GM23338 (cell line): ENCODE results near the gene CAPN10. TPM values are rescaled to one million over a fixed set of nuclear protein-coding genes. Genes with fewer than 3 reads are reported as not detected.

Experiments used
- ATAC-seq: fragments of 200-7000 bp; cut with Tn5 transposase; 3 replicates; pipeline ENCODE4 v1.9.1; 2020
- DNase-seq: peaks from one replicate; pipeline ENCODE4 v3.0.0-alpha.2; 2015; ENCODE audit warnings: low spot score
- H2AFZ ChIP-seq: fragments of 200-600 bp; sonication (generic); 2 replicates; pipeline ENCODE4 v1.8.0; 2016; ENCODE audit warnings: antibody characterized with exemption, mild to moderate bottlenecking, moderate library complexity
- H3F3A ChIP-seq: fragments of 200-600 bp; sonication (generic); replicated peaks from 2 replicates; pipeline ENCODE4 v1.8.0; 2017; ENCODE audit warnings: antibody characterized with exemption, mixed run types, low read depth
- H3K27ac ChIP-seq: fragments of 200-600 bp; sonication (generic); 2 replicates; pipeline ENCODE4 v1.6.1; 2016; ENCODE audit warnings: low read depth
- H3K27me3 ChIP-seq: fragments of 200-600 bp; sonication (generic); 2 replicates; pipeline ENCODE4 v1.8.0; 2016; ENCODE audit warnings: mild to moderate bottlenecking, mixed run types, moderate library complexity; ENCODE audit not compliant: insufficient read depth
- H3K36me3 ChIP-seq: fragments of 200-600 bp; sonication (generic); 2 replicates; pipeline ENCODE4 v1.8.0; 2016; ENCODE audit warnings: mild to moderate bottlenecking; ENCODE audit not compliant: insufficient read depth
- H3K4me1 ChIP-seq: fragments of 200-600 bp; sonication (generic); 2 replicates; pipeline ENCODE4 v1.8.0; 2016; ENCODE audit warnings: mild to moderate bottlenecking, moderate library complexity; ENCODE audit not compliant: insufficient read depth
- H3K4me2 ChIP-seq: fragments of 200-600 bp; sonication (generic); 2 replicates; pipeline ENCODE4 v1.7.1; 2017; ENCODE audit warnings: mixed run types
- H3K4me3 ChIP-seq: fragments of 200-600 bp; sonication (generic); 2 replicates; pipeline ENCODE4 v1.6.1; 2016; ENCODE audit warnings: mixed run types
- H3K79me2 ChIP-seq: fragments of 200-600 bp; sonication (generic); replicated peaks from 2 replicates; pipeline ENCODE4 v1.8.0; 2017; ENCODE audit warnings: mild to moderate bottlenecking; ENCODE audit not compliant: insufficient read depth
- H3K9me2 ChIP-seq: fragments of 200-600 bp; sonication (generic); 2 replicates; pipeline ENCODE4 v1.8.0; 2017; ENCODE audit not compliant: insufficient read depth
- H4K20me1 ChIP-seq: fragments of 200-600 bp; sonication (generic); replicated peaks from 2 replicates; pipeline ENCODE4 v1.8.0; 2017; ENCODE audit warnings: mild to moderate bottlenecking; ENCODE audit not compliant: insufficient read depth
- H3K27ac Mint-ChIP-seq: 2 replicates; pipeline ENCODE4 v1.8.0; 2020; ENCODE audit warnings: inconsistent platforms, mild to moderate bottlenecking, moderate library complexity, mixed read lengths
- H3K27me3 Mint-ChIP-seq: 3 replicates; pipeline ENCODE4 v1.8.0; 2022; ENCODE audit warnings: low read depth, mild to moderate bottlenecking, moderate library complexity, mixed read lengths, inconsistent platforms; ENCODE audit not compliant: insufficient read depth, poor library complexity
- H3K36me3 Mint-ChIP-seq: 3 replicates; pipeline ENCODE4 v1.8.0; 2021; ENCODE audit warnings: low read depth, mild to moderate bottlenecking, inconsistent platforms, moderate library complexity, mixed read lengths
- H3K4me1 Mint-ChIP-seq: 3 replicates; pipeline ENCODE4 v1.8.0; 2020; ENCODE audit warnings: mild to moderate bottlenecking, inconsistent platforms, mixed read lengths
- H3K4me3 Mint-ChIP-seq: 3 replicates; pipeline ENCODE4 v1.8.0; 2021; ENCODE audit warnings: moderate library complexity, mild to moderate bottlenecking, inconsistent platforms, mixed read lengths
- H3K9me3 Mint-ChIP-seq: 3 replicates; pipeline ENCODE4 v1.8.0; 2020; ENCODE audit warnings: moderate library complexity, mild to moderate bottlenecking, inconsistent platforms, mixed read lengths
- CTCF ChIP-seq, 2 experiments: fragments of 200-600 bp in 1 of 2; sonication (generic) in 1 of 2; conservative IDR thresholded peaks; 2 replicates each; pipeline versions ENCODE4 v1.5.1 to v1.6.1; 2016 to 2017; ENCODE audit warnings: antibody characterized with exemption in 2 of 2, low read depth in 2 of 2, mild to moderate bottlenecking in 2 of 2, moderate library complexity in 1 of 2
- EZH2 ChIP-seq: fragments of 200-600 bp; sonication (generic); IDR thresholded peaks from one replicate; pipeline ENCODE4 v1.8.0; 2017; ENCODE audit warnings: antibody characterized with exemption, mild to moderate bottlenecking, low read depth; ENCODE audit not compliant: unreplicated experiment
- JUNB ChIP-seq: IDR thresholded peaks from one replicate; pipeline ENCODE4 v1.6.1; 2016; ENCODE audit warnings: antibody characterized with exemption; ENCODE audit not compliant: unreplicated experiment
- NANOG ChIP-seq: IDR thresholded peaks from 2 replicates; pipeline ENCODE4 v1.6.1; 2016; ENCODE audit warnings: antibody characterized with exemption, borderline replicate concordance
- POLR2AphosphoS5 ChIP-seq: IDR thresholded peaks from 2 replicates; pipeline ENCODE4 v1.6.1; 2016; ENCODE audit warnings: antibody characterized with exemption, low read depth
- ZNF331 ChIP-seq: fragments of 250-450 bp; sonication (Bioruptor Pico); IDR thresholded peaks from 2 replicates; pipeline ENCODE4 v1.5.0; 2020; ENCODE audit warnings: low read depth, mild to moderate bottlenecking, moderate library complexity
- polyA plus RNA-seq: library from polyadenylated mRNA; unstranded; fragments of >200 nt; fragmentation: Nextera tagmentation; extraction: Ambion mirVana; gene quantifications from 2 replicates; pipeline ENCODE4 v1.2.1, GENCODE V29; 2016
- total RNA-seq: library from RNA; depleted of rRNA; stranded (reverse); fragments of >200 nt; shearing (Covaris generic); gene quantifications from 2 replicates; pipeline ENCODE4 v1.2.3, GENCODE V29; 2014
- TF ChIP-seq, protein P1 (sequence below): fragments of 250-450 bp; sonication (Bioruptor Pico); IDR thresholded peaks from 2 replicates; pipeline ENCODE4 v1.5.0; 2020; ENCODE audit warnings: mild to moderate bottlenecking, moderate library complexity
- TF ChIP-seq, protein P2 (sequence below): IDR thresholded peaks from one replicate; pipeline ENCODE4 v1.6.1; 2018; ENCODE audit warnings: antibody characterized with exemption; ENCODE audit not compliant: unreplicated experiment
- TF ChIP-seq, protein P3 (sequence below): IDR thresholded peaks from 2 replicates; pipeline ENCODE4 v1.6.1; 2016; ENCODE audit warnings: antibody characterized with exemption

CAPN10 gene
- total and polyA plus RNA-seq, 2 experiments from 2014 or later, result 30.2 to 59.8 TPM

DNA sequence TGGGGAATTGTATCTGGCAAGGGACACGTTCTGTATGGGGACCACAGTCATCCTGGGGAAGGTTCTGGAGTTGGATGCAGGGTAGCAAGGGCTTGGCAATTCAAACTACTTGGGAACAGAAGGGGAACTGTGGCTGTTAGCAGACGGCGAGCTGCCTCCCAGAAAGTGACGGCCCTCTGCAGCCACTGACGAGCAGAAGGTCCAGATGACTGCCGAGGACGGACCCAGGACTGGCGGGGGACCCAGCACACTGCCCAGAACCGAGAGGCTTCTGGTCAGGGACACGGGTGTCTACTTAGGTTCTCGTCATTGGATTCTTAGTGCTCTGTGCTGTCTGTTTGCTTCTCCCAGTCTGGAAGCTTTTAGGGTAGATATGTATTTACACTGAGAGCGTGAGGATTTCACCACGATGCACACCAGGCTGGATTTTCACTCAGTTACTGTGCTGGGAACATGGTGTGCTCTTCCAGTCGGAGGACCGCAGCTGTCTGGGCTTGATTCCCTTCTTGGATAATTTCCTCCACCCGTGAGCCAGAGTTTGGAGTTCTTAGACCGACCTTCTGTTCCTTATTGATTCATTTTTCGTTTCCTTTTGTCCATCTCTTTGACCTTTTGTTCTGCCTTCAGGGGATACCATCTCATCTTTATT, 52.1 kb downstream of the CAPN10 start:
- peaks cover 32% of the 10 kb centered on the region for H3K9me3 Mint-ChIP-seq
- no peaks in the 10 kb centered on the region for H3K4me1 ChIP-seq
- H3K36me3 Mint-ChIP-seq, result peaks cover 3% of the 10 kb centered on the region; the same call in 2 of the 3 replicates
- H3K9me2 ChIP-seq, result no peaks in the 10 kb centered on the region
- no peak overlapping the region for H3K27ac Mint-ChIP-seq
- H3K27ac ChIP-seq, result no peak overlapping the region
- no peak overlapping the region for H3K4me3 Mint-ChIP-seq
- no peak for DNase-seq
- TF ChIP-seq, protein P1, sequence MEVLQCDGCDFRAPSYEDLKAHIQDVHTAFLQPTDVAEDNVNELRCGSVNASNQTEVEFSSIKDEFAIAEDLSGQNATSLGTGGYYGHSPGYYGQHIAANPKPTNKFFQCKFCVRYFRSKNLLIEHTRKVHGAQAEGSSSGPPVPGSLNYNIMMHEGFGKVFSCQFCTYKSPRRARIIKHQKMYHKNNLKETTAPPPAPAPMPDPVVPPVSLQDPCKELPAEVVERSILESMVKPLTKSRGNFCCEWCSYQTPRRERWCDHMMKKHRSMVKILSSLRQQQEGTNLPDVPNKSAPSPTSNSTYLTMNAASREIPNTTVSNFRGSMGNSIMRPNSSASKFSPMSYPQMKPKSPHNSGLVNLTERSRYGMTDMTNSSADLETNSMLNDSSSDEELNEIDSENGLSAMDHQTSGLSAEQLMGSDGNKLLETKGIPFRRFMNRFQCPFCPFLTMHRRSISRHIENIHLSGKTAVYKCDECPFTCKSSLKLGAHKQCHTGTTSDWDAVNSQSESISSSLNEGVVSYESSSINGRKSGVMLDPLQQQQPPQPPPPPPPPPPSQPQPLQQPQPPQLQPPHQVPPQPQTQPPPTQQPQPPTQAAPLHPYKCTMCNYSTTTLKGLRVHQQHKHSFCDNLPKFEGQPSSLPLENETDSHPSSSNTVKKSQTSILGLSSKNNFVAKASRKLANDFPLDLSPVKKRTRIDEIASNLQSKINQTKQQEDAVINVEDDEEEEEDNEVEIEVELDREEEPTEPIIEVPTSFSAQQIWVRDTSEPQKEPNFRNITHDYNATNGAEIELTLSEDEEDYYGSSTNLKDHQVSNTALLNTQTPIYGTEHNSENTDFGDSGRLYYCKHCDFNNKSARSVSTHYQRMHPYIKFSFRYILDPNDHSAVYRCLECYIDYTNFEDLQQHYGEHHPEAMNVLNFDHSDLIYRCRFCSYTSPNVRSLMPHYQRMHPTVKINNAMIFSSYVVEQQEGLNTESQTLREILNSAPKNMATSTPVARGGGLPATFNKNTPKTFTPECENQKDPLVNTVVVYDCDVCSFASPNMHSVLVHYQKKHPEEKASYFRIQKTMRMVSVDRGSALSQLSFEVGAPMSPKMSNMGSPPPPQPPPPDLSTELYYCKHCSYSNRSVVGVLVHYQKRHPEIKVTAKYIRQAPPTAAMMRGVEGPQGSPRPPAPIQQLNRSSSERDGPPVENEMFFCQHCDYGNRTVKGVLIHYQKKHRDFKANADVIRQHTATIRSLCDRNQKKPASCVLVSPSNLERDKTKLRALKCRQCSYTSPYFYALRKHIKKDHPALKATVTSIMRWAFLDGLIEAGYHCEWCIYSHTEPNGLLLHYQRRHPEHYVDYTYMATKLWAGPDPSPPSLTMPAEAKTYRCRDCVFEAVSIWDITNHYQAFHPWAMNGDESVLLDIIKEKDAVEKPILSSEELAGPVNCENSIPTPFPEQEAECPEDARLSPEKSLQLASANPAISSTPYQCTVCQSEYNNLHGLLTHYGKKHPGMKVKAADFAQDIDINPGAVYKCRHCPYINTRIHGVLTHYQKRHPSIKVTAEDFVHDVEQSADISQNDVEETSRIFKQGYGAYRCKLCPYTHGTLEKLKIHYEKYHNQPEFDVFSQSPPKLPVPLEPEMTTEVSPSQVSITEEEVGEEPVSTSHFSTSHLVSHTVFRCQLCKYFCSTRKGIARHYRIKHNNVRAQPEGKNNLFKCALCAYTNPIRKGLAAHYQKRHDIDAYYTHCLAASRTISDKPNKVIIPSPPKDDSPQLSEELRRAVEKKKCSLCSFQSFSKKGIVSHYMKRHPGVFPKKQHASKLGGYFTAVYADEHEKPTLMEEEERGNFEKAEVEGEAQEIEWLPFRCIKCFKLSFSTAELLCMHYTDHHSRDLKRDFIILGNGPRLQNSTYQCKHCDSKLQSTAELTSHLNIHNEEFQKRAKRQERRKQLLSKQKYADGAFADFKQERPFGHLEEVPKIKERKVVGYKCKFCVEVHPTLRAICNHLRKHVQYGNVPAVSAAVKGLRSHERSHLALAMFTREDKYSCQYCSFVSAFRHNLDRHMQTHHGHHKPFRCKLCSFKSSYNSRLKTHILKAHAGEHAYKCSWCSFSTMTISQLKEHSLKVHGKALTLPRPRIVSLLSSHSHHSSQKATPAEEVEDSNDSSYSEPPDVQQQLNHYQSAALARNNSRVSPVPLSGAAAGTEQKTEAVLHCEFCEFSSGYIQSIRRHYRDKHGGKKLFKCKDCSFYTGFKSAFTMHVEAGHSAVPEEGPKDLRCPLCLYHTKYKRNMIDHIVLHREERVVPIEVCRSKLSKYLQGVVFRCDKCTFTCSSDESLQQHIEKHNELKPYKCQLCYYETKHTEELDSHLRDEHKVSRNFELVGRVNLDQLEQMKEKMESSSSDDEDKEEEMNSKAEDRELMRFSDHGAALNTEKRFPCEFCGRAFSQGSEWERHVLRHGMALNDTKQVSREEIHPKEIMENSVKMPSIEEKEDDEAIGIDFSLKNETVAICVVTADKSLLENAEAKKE (CRISPR knock-in tag), result no peak
- no peak for TF ChIP-seq NANOG
- TF ChIP-seq, protein P2, sequence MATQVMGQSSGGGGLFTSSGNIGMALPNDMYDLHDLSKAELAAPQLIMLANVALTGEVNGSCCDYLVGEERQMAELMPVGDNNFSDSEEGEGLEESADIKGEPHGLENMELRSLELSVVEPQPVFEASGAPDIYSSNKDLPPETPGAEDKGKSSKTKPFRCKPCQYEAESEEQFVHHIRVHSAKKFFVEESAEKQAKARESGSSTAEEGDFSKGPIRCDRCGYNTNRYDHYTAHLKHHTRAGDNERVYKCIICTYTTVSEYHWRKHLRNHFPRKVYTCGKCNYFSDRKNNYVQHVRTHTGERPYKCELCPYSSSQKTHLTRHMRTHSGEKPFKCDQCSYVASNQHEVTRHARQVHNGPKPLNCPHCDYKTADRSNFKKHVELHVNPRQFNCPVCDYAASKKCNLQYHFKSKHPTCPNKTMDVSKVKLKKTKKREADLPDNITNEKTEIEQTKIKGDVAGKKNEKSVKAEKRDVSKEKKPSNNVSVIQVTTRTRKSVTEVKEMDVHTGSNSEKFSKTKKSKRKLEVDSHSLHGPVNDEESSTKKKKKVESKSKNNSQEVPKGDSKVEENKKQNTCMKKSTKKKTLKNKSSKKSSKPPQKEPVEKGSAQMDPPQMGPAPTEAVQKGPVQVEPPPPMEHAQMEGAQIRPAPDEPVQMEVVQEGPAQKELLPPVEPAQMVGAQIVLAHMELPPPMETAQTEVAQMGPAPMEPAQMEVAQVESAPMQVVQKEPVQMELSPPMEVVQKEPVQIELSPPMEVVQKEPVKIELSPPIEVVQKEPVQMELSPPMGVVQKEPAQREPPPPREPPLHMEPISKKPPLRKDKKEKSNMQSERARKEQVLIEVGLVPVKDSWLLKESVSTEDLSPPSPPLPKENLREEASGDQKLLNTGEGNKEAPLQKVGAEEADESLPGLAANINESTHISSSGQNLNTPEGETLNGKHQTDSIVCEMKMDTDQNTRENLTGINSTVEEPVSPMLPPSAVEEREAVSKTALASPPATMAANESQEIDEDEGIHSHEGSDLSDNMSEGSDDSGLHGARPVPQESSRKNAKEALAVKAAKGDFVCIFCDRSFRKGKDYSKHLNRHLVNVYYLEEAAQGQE, result no peak
- no peak for TF ChIP-seq ZNF331
- TF ChIP-seq, protein P3, sequence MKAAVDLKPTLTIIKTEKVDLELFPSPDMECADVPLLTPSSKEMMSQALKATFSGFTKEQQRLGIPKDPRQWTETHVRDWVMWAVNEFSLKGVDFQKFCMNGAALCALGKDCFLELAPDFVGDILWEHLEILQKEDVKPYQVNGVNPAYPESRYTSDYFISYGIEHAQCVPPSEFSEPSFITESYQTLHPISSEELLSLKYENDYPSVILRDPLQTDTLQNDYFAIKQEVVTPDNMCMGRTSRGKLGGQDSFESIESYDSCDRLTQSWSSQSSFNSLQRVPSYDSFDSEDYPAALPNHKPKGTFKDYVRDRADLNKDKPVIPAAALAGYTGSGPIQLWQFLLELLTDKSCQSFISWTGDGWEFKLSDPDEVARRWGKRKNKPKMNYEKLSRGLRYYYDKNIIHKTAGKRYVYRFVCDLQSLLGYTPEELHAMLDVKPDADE, result no peak
- TF ChIP-seq CTCF (conservative IDR thresholded peaks at IDR 0.05; ENCODE audit: low read depth in 2 of 2), result no peak
- no peak for TF ChIP-seq EZH2
- TF ChIP-seq POLR2AphosphoS5, result no peak
- no peak for TF ChIP-seq JUNB
- no peak overlapping the region for H3K4me3 ChIP-seq
- no peaks in the 10 kb centered on the region for H3K4me1 Mint-ChIP-seq
- no peaks in the 10 kb centered on the region for H3K27me3 ChIP-seq
- H3K36me3 ChIP-seq, result no peaks in the 10 kb centered on the region
- H3F3A ChIP-seq, result no peaks in the 10 kb centered on the region
- H3K27me3 Mint-ChIP-seq, result peaks cover 10% of the 10 kb centered on the region
- H3K79me2 ChIP-seq, result no peaks in the 10 kb centered on the region
- H4K20me1 ChIP-seq, result no peaks in the 10 kb centered on the region
- ATAC-seq, result no peak
- H2AFZ ChIP-seq, result no peak overlapping the region
- no peak overlapping the region for H3K4me2 ChIP-seq
